PC-9 (cell line): ENCODE data around the gene RNF180. TPM values are rescaled to one million over a fixed set of nuclear protein-coding genes. Genes with fewer than 3 reads are reported as not detected.

Source experiments
- BruUV-seq: library from RNA; stranded (reverse); fragments of 400-500 nt; replicated peaks from 2 replicates; lab custom pipeline; 2021; lab: Mats Ljungman, UMichigan
- CTCF ChIA-PET: fragments of 300-600 bp; sonication (Branson Sonifier 250); formaldehyde crosslinking; loops from one replicate; lab custom pipeline; 2022; ENCODE audit warnings: antibody characterized with exemption; lab: Charles Lee
- POLR2A ChIA-PET: fragments of 300-600 bp; sonication (Branson Sonifier 250); formaldehyde crosslinking; loops from one replicate; lab custom pipeline; 2022; ENCODE audit warnings: antibody characterized with exemption; ENCODE audit not compliant: unreplicated experiment; lab: Charles Lee
- DNase-seq, 2 experiments: peaks; one replicate each; pipeline versions ENCODE4 v3.0.0 to v3.0.0-alpha.2; 2015 to 2022; ENCODE audit warnings: mixed read lengths in 1 of 2
- H2AFZ ChIP-seq: fragments of 200-600 bp; sonication (generic); 2 replicates; pipeline ENCODE4 v1.8.1; 2017; ENCODE audit warnings: antibody characterized with exemption
- H3F3A ChIP-seq: fragments of 200-600 bp; sonication (generic); 2 replicates; pipeline ENCODE4 v1.8.1; 2017; ENCODE audit warnings: antibody characterized with exemption, mild to moderate bottlenecking, low read depth; ENCODE audit not compliant: insufficient read depth
- H3K27ac ChIP-seq: fragments of 200-600 bp; sonication (generic); 2 replicates; pipeline ENCODE4 v1.6.1; 2016; ENCODE audit warnings: mixed run types
- H3K27me3 ChIP-seq: fragments of 200-600 bp; sonication (generic); 2 replicates; pipeline ENCODE4 v1.6.1; 2016; ENCODE audit warnings: low read depth, mixed run types; ENCODE audit not compliant: insufficient read depth
- H3K36me3 ChIP-seq: fragments of 200-600 bp; sonication (generic); 2 replicates; pipeline ENCODE4 v1.6.1; 2016; ENCODE audit warnings: low read depth, mixed run types
- H3K4me1 ChIP-seq: fragments of 200-600 bp; sonication (generic); replicated peaks from 2 replicates; pipeline ENCODE4 v1.6.1; 2016; ENCODE audit warnings: mixed run types; ENCODE audit not compliant: insufficient read depth
- H3K4me2 ChIP-seq: fragments of 200-600 bp; sonication (generic); 2 replicates; pipeline ENCODE4 v1.6.1; 2017; ENCODE audit warnings: mixed run types
- H3K4me3 ChIP-seq: fragments of 200-600 bp; sonication (generic); 2 replicates; pipeline ENCODE4 v1.6.1; 2016; ENCODE audit warnings: mixed run types
- H3K79me2 ChIP-seq: fragments of 200-600 bp; sonication (generic); 2 replicates; pipeline ENCODE4 v1.6.1; 2017; ENCODE audit warnings: low read depth, mixed run types
- H3K9me2 ChIP-seq: fragments of 200-600 bp; sonication (generic); 2 replicates; pipeline ENCODE4 v1.8.1; 2017; ENCODE audit warnings: mild to moderate bottlenecking; ENCODE audit not compliant: insufficient read depth
- H3K9me3 ChIP-seq: fragments of 200-600 bp; sonication (generic); 2 replicates; pipeline ENCODE4 v1.8.1; 2016; ENCODE audit warnings: low read depth; ENCODE audit not compliant: insufficient read depth
- H4K20me1 ChIP-seq: fragments of 200-600 bp; sonication (generic); 2 replicates; pipeline ENCODE4 v1.8.1; 2017; ENCODE audit not compliant: insufficient read depth
- CTCF ChIP-seq: fragments of 200-600 bp; sonication (generic); conservative IDR thresholded peaks from 2 replicates; pipeline ENCODE4 v1.6.1; 2017; ENCODE audit warnings: mixed run types, antibody characterized with exemption, mild to moderate bottlenecking, moderate library complexity
- EZH2 ChIP-seq: fragments of 200-600 bp; sonication (generic); IDR thresholded peaks from 2 replicates; pipeline ENCODE4 v1.8.0; 2017; ENCODE audit warnings: antibody characterized with exemption, low read depth
- intact Hi-C: fragments of 100-400 bp; cut with micrococcal nuclease; formaldehyde crosslinking; loops from one replicate; pipeline ENCODE4 v1.10.0; 2022; ENCODE audit not compliant: unreplicated experiment
- total RNA-seq: library from RNA; stranded (reverse); gene quantifications from 2 replicates; pipeline ENCODE4 v1.2.3, GENCODE V29; 2021

Gene RNF180
- total RNA-seq, 1 experiment from 2014 or later, result not detected

- H3K4me3 ChIP-seq, result no peak overlapping the region
- no peaks in the 10 kb centered on the region for H3K27me3 ChIP-seq
- POLR2A ChIA-PET, result no interaction called here
- no peak overlapping the region for H3K27ac ChIP-seq
- TF ChIP-seq EZH2 (no peak), CTCF (no peak)
- no peaks in the 10 kb centered on the region for H4K20me1 ChIP-seq
- H3K9me3 ChIP-seq, result no peaks in the 10 kb centered on the region
- H3K36me3 ChIP-seq, result no peaks in the 10 kb centered on the region
- CTCF ChIA-PET, result interaction anchor here (1.3 kb wide), 1 partner anchor 465 kb away, joined by 3 read pairs; no protein-coding TSS in a partner anchor
- H3F3A ChIP-seq, result no peaks in the 10 kb centered on the region
- H2AFZ ChIP-seq, result no peak overlapping the region
- no peak overlapping the region for H3K4me2 ChIP-seq
- no peaks in the 10 kb centered on the region for H3K4me1 ChIP-seq
- BruUV-seq, result no TSS peak
- H3K79me2 ChIP-seq, result no peaks in the 10 kb centered on the region
- no peak for DNase-seq
- intact Hi-C loops, result loop anchor here (5.0 kb wide), 3 partner anchors 60 to 635 kb away; no protein-coding TSS in a partner anchor
- H3K9me2 ChIP-seq, result no peaks in the 10 kb centered on the region; the same call in 1 of the 2 replicates
These were observed 18.3 kb upstream of the RNF180 start for GRCh38 chr5:64147379-64147778.

- Histone ChIP-seq H3K27ac (no peak overlapping the region), H3K36me3 (no peaks in the 10 kb centered on the region), H3K27me3 (no peaks in the 10 kb centered on the region), H3K79me2 (no peaks in the 10 kb centered on the region), H3K4me2 (no peak overlapping the region), H4K20me1 (no peaks in the 10 kb centered on the region), H2AFZ (no peak overlapping the region), H3F3A (no peaks in the 10 kb centered on the region), H3K4me1 (no peaks in the 10 kb centered on the region), H3K9me2 (no peaks in the 10 kb centered on the region), H3K4me3 (no peak overlapping the region), H3K9me3 (no peaks in the 10 kb centered on the region)
- POLR2A ChIA-PET, result no interaction called here
- TF ChIP-seq EZH2 (no peak), CTCF (peak; percentile 76)
- BruUV-seq, result no TSS peak
- CTCF ChIA-PET, result interaction anchor here (1.3 kb wide), 1 partner anchor 464 kb away, joined by 3 read pairs; no protein-coding TSS in a partner anchor
- DNase-seq, result peak in 1 of 2 experiments; percentile 34
- intact Hi-C loops, result loop anchor here (5.0 kb wide), 3 partner anchors 59 to 634 kb away; no protein-coding TSS in a partner anchor
These were observed 17.7 kb upstream of the RNF180 start for GRCh38 chr5:64147849-64148441.

- ChIA-PET POLR2A (no interaction called here), CTCF (no interaction called here)
- intact Hi-C loops, result loop anchor here (5.0 kb wide), 3 partner anchors 58 to 633 kb away; no protein-coding TSS in a partner anchor
- Histone ChIP-seq H3K4me1 (no peaks in the 10 kb centered on the region), H3K27ac (no peak overlapping the region), H3F3A (no peaks in the 10 kb centered on the region), H2AFZ (no peak overlapping the region), H3K4me2 (no peak overlapping the region), H3K36me3 (no peaks in the 10 kb centered on the region), H3K9me2 (no peaks in the 10 kb centered on the region), H3K9me3 (no peaks in the 10 kb centered on the region), H4K20me1 (no peaks in the 10 kb centered on the region), H3K4me3 (no peak overlapping the region), H3K79me2 (no peaks in the 10 kb centered on the region), H3K27me3 (no peaks in the 10 kb centered on the region; the same call in 1 of the 2 replicates)
- no TSS peak for BruUV-seq
- TF ChIP-seq CTCF, result no peak
- no peak for DNase-seq
These were observed 16.4 kb upstream of the RNF180 start for GRCh38 chr5:64149268-64149667.
